Natural killer cell treated with Interleukin-12 subunit alpha and Interleukin-12 subunit beta and Interleukin-15 and Interleukin-18, amount 100 ng/mL, for 72 hours (primary cell): ENCODE results near the gene GAMT. TPM values are rescaled to one million over a fixed set of nuclear protein-coding genes. Genes with fewer than 3 reads are reported as not detected.

ENCODE experiments used
- ATAC-seq, 2 donors: fragments of 150-1000 bp; cut with Tn5 transposase in 1 of 2; sonication (Bioruptor Pico), chemical (Tn5 transposase) in 1 of 2; 2 replicates each; pipeline ENCODE4 v1.10.0; 2021
- DNase-seq: peaks from one replicate; pipeline ENCODE4 v3.0.0; 2022; ENCODE audit warnings: low spot score
- H3K27ac Mint-ChIP-seq, 2 donors: 1 replicate in 1 of 2; 2 replicates in 1 of 2; pipeline ENCODE4 v1.8.0; 2022; ENCODE audit warnings: mixed read lengths in 2 of 2, mild to moderate bottlenecking in 1 of 2, moderate library complexity in 1 of 2
- H3K27me3 Mint-ChIP-seq, 2 donors: 1 replicate in 1 of 2; 2 replicates in 1 of 2; pipeline ENCODE4 v1.8.0; 2022; ENCODE audit warnings: mixed read lengths in 2 of 2
- H3K36me3 Mint-ChIP-seq: one replicate; pipeline ENCODE4 v1.8.0; 2022; ENCODE audit warnings: mixed read lengths
- H3K4me1 Mint-ChIP-seq, 2 donors: 1 replicate in 1 of 2; 2 replicates in 1 of 2; pipeline ENCODE4 v1.8.0; 2022; ENCODE audit warnings: low read depth in 2 of 2, mixed read lengths in 2 of 2, mild to moderate bottlenecking in 1 of 2
- H3K4me3 Mint-ChIP-seq: one replicate; pipeline ENCODE4 v1.8.0; 2022; ENCODE audit warnings: mixed read lengths
- H3K9me3 Mint-ChIP-seq: 2 replicates; pipeline ENCODE4 v1.8.0; 2022; ENCODE audit warnings: mixed read lengths
- total RNA-seq, 2 donors: library from RNA; stranded (reverse); gene quantifications; one replicate each; pipeline ENCODE4 v1.2.3, GENCODE V29; 2022

The GAMT gene
- total RNA-seq, 2 donors from 2014 or later: 5.2 to 15.6 TPM

DNA sequence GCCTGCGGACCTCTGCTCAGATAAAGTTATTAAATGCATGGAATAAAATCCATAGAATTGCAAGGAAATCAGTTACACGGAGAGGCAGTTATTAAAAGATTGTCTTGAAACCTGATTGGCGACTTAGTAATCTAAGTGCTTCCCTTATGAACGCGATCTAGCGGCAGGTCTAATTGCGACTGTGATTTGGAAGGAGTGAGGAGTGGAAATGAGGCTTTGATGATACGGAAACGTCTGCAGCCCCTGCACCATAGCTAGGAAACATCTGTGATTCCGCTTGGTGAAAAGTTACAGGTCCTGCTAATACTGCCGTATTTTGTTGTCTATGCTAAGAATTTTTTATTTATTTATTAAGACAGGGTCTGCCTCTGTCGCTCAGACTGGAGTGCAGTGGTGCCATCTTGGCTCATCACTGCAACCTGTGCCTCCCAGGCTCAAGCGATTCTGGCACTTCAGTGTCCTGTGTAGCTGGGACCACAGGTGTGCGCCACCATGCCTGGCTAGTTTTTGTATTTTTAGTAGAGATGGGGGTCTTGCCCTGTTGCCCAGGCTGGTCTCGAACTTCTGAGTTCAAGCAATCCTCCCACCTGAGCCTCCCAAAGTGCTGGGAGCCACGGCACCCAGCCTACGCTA, 16.7 kb downstream of the GAMT start:
- no peak for DNase-seq
- Mint-ChIP-seq H3K27ac (peak overlapping the region; percentile 99 to 100), H3K4me1 (peaks cover 16 to 24% of the 10 kb centered on the region in 2 donors), H3K27me3 (no peaks in the 10 kb centered on the region), H3K4me3 (peak overlapping the region; percentile 85), H3K36me3 (no peaks in the 10 kb centered on the region), H3K9me3 (no peaks in the 10 kb centered on the region)
- ATAC-seq: no peak

DNA sequence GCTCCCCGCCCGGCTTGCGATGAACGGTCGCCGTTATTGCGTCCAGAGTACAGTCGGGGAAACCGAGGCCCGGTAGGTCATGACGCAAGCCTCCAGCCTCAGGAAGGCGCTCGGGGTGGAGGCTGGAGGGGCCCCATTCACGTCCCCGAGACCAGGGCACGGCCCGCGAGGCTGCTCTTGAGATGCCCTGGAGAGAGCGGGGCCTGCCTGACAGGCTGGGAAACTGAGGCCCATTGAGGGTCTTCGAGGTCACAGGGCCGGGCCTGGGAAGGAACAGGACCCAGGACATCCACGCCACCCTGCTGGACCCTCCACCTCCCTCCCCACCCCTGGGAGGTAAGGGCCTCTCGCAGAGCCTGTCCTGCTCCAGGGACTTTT, 17.3 kb downstream of the GAMT start:
- Mint-ChIP-seq H3K27me3 (no peaks in the 10 kb centered on the region), H3K36me3 (no peaks in the 10 kb centered on the region)

DNA sequence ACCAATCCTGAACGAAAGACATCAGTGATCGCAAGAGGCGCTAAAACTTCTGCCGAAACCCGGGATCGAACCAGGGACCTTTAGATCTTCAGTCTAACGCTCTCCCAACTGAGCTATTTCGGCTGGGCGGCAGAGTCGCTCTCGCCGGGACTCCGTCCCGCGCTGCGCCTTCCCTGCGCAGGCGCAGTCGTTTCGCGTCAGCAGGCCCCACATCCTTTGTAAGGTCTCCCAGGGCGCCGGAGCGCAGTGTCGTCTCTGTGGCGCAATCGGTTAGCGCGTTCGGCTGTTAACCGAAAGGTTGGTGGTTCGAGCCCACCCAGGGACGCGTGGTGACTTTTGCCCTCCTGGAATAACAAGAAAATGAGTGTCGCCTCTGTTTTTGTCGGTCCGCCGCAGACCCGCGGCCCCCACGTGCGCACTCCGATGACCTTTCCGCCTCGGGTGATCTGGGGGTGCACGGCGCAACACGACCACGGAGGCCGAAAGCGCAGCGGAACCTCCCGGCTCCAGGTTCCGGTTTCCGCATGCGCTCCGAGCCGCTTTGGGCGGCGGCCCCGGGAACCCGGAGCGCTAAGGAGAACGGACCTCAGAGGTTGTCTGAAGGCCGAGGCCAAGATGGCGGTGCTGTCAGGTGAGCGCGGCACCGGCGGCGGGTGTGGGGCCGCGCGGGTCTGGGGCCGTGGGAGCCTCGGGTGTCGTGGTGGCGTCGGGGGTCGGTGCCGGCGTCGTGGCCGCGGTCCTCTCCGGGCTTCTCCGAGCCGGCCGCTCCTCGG, 17.8 kb downstream of the GAMT start, which contains the start of gene NDUFS7:
Gene NDUFS7, plus strand, starts transcription at position 596 of the 773 bp plus-strand sequence. Its CDS starts 20 bp downstream, at position 616.
- Mint-ChIP-seq H3K27ac (peak within 1 kb of the TSS; percentile 99 to 100), H3K4me1 (peaks cover 16 to 22% of the 10 kb centered on the region in 2 donors), H3K4me3 (peak within 1 kb of the TSS; percentile 85), H3K36me3 (no peaks in the 10 kb centered on the region), H3K27me3 (no peaks in the 10 kb centered on the region), H3K9me3 (no peaks in the 10 kb centered on the region)
- peak; percentile 90 to 91 for ATAC-seq
- peak; percentile 92 for DNase-seq

More for the DNA sequence above, 17.3 kb downstream of the GAMT start:
- DNase-seq (no peak), ATAC-seq (peak in 1 of 2 donors; percentile 2)
- Mint-ChIP-seq H3K9me3 (no peaks in the 10 kb centered on the region), H3K27ac (peak overlapping the region; percentile 99 to 100), H3K4me1 (peaks cover 16 to 24% of the 10 kb centered on the region in 2 donors), H3K4me3 (peak overlapping the region; percentile 85)

DNA sequence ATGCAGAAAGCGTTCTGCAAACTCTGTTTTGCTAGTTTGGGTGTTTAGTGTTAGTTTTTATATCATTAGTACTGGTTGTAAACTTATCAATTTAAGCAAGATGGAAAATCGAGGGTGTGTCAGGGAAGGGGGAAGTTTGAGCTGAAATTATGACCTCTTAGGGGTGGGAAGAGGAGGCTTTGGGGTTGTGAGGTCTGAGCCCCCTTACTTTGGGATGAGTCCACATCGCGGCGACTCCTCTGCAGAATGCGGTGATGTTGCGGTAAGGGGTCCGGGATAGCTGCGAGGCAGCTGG, 18.4 kb downstream of the GAMT start:
- ATAC-seq: no peak
- no peaks in the 10 kb centered on the region for H3K9me3 Mint-ChIP-seq
- DNase-seq: no peak
- no peaks in the 10 kb centered on the region for H3K27me3 Mint-ChIP-seq
- H3K4me1 Mint-ChIP-seq: peaks cover 16 to 22% of the 10 kb centered on the region in 2 donors
- peak overlapping the region; percentile 99 to 100 for H3K27ac Mint-ChIP-seq
- no peaks in the 10 kb centered on the region for H3K36me3 Mint-ChIP-seq
- peak overlapping the region; percentile 85 for H3K4me3 Mint-ChIP-seq

DNA sequence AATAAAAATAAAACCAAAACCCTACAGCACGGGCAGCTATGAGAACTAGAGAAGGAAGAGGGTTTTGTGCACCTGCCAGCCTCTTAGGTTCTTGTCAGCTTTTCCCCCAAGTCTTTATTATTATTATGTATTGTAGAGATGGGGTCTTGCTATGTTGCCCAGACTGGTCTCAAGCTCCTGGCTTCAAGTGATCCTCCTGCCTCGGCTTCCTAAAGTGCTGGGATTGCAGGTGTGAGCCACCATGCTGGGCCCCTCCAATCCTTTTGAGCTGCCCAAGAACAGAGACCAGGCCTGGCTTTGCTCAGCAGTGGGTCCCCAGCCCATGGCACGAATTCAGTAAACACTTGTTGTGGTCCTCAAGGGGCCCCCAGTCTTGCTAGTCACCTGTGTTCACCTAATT, 19.1 kb downstream of the GAMT start:
- DNase-seq (no peak), ATAC-seq (no peak)
- Mint-ChIP-seq H3K9me3 (no peaks in the 10 kb centered on the region), H3K36me3 (no peaks in the 10 kb centered on the region), H3K4me3 (no peak overlapping the region), H3K27me3 (no peaks in the 10 kb centered on the region), H3K4me1 (peaks cover 16 to 22% of the 10 kb centered on the region in 2 donors), H3K27ac (no peak overlapping the region)

DNA sequence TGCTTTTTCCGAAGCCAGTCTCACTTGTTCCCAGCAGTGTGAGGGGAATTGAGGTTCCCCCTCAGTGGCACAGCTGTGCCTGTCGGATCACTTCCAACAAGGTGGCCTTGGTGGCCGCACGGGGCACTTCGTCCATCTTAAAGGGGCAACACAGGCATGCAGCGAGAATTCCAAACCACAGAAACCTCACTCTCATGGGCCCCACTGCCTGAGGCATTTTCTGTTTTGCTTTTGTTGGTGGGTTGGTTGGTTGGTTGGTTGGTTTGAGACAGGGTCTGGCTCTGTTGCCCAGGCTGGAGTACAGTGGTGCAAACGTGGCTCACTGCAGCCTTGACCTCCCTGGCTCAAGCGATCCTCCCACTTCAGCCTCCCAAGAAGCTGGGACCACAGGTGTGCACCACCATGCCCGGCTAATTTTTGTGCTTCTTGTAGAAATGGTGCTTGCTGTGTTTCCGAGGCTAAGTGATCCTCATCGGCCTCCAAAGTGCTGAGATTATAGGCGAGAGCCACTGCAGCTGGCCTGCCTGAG, 21.3 kb downstream of the GAMT start:
- ATAC-seq (no peak), DNase-seq (no peak)
- H3K4me1 Mint-ChIP-seq: peaks cover 14 to 16% of the 10 kb centered on the region in 2 donors
- H3K27ac Mint-ChIP-seq: no peak overlapping the region
- no peaks in the 10 kb centered on the region for H3K36me3 Mint-ChIP-seq
- H3K9me3 Mint-ChIP-seq: no peaks in the 10 kb centered on the region
- no peaks in the 10 kb centered on the region for H3K27me3 Mint-ChIP-seq
- H3K4me3 Mint-ChIP-seq: no peak overlapping the region

DNA sequence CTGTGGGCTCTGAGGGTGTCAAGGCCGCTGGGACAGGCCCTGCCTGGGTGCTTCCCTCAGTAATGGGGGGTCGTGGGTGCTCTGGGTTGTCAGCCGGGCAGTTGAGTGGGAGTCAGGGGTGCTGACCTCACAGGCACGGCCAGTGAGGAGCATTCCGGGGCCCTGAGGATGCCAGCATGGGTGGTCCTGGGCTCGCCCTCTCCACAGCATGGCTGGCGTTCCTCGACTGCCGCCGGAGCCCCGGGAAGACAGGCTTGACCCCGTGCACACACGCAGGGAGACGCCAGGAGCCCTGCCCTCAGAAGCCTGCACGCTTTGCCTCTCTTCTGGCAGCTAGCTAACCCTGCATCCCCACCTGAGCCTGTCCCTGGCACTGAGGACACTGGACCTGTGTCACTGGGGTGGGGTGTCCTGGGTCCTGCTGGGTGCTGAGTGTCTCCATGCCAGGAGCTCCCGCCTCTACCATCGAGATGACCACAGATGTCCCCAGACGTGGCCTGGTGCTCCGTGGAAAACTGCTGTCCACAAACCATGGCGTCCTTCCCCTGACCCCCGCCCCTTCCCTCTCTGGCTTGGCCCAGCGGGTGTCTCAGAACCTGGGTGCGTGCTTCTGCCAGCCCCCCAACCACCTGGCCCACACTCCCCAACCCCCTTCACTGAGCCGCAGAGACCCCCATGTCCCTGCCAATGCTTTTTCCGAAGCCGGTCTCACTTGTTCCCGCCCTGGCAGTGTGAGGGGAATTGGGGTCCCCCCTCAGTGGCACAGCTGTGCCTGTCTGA, 22.0 kb downstream of the GAMT start:
- Mint-ChIP-seq H3K27ac (no peak overlapping the region), H3K4me3 (no peak overlapping the region), H3K36me3 (no peaks in the 10 kb centered on the region), H3K4me1 (peaks cover 11 to 12% of the 10 kb centered on the region in 2 donors), H3K27me3 (no peaks in the 10 kb centered on the region), H3K9me3 (no peaks in the 10 kb centered on the region)
- DNase-seq (no peak), ATAC-seq (no peak)

DNA sequence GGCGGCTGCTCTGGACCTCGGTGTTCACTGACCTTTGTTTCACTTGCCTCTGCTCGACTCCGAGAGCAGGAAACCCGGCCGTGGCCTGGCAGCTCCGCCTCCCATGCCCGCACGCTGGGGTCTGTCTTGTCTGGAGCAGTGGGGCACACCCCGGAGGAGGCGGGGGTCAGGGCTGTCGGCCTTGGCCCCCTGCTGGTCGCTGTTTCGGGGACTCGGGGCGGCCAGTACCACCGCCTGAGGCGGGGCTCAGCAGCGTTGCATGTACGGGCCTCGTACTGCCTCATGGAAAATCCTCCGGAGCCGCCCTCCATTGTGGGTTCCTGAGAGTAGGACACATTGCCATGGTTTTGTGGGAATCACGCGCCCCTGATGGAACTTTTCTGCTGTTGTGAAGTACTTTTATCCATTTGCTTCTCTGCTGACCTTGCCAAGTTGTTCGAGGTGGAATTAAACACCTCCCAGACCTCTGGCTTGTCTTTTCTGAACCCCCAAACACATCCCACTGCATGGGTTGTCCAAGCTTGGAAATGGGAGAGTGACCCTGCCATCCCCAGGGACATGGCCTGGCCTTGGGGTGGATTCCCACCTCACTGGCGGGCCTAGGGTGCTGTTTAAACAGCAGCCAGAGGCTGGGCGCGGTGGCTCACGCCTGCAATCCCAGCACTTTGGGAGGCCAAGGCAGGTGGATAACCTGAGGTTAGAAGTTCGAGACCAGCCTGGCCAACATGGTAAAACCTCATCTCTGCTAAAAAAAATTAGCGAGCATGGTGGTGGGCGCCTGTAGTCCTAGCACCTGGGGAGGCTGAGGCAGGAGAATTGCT, 23.2 kb downstream of the GAMT start:
- no peaks in the 10 kb centered on the region for H3K27me3 Mint-ChIP-seq
- H3K27ac Mint-ChIP-seq: no peak overlapping the region
- DNase-seq (no peak), ATAC-seq (no peak)
- no peaks in the 10 kb centered on the region for H3K36me3 Mint-ChIP-seq
- H3K4me1 Mint-ChIP-seq: peaks cover 5 to 6% of the 10 kb centered on the region in 2 donors
- H3K9me3 Mint-ChIP-seq: no peaks in the 10 kb centered on the region
- H3K4me3 Mint-ChIP-seq: no peak overlapping the region

DNA sequence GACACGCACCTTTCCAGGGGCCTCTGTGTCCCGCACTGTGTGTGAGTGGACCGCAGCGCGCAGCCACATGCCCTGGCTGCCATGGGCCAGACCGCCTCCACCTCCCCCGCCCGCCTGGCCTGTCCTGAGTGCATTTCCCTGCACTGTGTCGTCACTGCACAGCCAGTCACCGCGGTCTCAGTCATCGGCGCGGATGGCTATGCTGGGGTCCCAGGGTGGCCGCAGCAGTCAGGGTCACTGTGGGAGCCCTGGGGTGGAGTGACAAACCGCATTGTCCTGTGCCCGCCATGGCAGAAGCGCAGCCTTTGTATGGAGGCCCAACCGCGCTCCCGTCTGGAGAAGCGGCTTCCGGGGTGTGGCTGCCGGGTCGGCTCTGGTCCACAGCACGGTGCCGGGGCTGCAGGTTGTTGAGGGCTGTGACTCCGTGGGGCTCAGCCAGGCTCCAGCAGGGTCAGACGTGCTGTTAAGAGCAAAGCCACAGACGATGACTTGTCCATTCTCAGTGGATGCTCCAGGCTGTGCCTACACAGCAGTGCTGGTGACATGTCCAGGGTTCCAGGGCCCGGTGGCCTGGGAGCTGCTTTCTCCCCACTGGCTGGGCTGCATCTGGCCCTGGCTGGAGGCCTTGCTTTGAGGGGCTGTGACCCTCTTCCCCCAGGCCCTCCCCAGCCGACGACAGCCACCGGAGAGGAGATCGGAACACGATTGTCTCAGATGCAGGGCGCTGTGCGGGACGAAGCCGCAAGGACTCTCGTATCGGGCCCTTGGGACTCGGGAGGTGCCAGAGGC, 24.0 kb downstream of the GAMT start:
- ATAC-seq (no peak), DNase-seq (no peak)
- Mint-ChIP-seq H3K4me1 (no peaks in the 10 kb centered on the region), H3K9me3 (no peaks in the 10 kb centered on the region), H3K27ac (no peak overlapping the region), H3K4me3 (no peak overlapping the region), H3K36me3 (no peaks in the 10 kb centered on the region), H3K27me3 (no peaks in the 10 kb centered on the region)

DNA sequence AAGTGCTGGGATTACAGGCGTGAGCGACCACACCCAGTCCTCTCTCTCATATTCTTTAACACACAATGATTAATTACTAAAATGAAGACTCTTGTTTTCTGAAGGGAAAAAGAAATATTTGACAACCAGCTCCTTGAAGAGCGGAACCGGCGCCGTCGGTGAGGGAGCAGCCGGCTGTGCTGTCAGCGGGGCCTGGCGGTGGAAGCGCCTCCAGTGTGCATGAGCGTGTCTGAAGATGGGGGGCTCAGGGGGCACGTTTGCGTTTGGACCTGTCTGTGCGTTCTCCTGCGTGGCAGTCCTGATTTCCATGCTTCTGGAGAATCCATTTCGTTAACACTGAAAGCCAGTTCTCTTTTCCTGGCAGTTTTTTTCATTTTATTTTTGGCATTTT, 24.9 kb downstream of the GAMT start:
- Mint-ChIP-seq H3K27ac (no peak overlapping the region), H3K27me3 (no peaks in the 10 kb centered on the region), H3K4me3 (no peak overlapping the region), H3K4me1 (no peaks in the 10 kb centered on the region), H3K9me3 (no peaks in the 10 kb centered on the region), H3K36me3 (no peaks in the 10 kb centered on the region)
- DNase-seq (no peak), ATAC-seq (no peak)

DNA sequence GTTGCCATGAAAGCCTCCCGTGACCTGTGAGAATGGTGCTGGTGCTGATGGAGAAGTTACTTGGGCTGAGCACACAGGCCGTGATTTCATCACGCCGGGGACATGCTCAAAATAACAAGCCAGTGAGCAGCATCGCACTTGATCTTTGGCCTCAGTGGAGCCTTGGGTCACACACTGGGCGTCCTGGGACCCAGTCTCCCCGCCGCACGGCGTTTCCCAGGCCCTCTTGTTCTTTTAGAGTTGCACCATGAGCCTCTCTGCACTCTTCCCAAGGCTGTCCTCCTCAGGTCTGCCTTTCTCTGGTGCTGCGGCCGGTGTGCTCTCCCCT, 27.1 kb downstream of the GAMT start:
- DNase-seq (no peak), ATAC-seq (no peak)
- Mint-ChIP-seq H3K9me3 (no peaks in the 10 kb centered on the region), H3K4me3 (no peak overlapping the region), H3K27ac (no peak overlapping the region), H3K36me3 (no peaks in the 10 kb centered on the region), H3K27me3 (no peaks in the 10 kb centered on the region), H3K4me1 (no peaks in the 10 kb centered on the region)

DNA sequence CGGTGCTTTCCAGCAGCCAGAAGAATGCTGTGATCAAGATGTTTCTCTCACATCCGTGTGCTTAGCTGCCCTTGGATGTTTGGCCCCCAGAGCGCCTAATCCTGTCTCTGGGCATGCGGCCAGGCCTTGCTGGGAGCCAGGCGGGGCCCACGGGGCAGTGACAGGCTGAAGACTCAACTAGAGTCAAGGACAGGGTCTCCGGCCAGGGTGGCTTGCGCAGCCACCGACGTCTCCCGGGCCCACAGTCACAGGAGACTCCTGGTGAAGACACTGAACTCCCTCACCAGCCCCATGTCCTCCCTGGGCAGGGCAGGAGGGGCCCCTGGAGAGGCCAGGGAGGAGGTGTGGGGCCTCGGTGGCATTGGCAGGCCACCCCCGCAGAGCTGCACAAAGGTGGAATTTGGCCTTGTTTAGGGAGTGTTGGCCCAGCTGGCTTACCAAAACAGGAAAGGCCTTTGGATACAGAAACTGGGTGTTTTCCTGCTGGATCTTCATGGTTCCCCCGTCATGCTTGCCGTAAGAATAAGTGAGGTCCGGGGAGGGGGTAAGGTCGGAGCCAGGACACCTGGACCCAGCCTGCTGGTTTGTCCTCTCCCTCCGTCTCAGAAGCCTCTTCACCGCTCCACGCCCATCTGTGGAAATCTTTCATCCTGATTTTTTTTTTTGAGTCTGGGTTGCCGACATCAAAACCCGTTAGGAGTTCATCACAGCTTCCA, 27.6 kb downstream of the GAMT start:
- DNase-seq: no peak
- Mint-ChIP-seq H3K27me3 (no peaks in the 10 kb centered on the region), H3K9me3 (no peaks in the 10 kb centered on the region), H3K4me1 (no peaks in the 10 kb centered on the region), H3K27ac (no peak overlapping the region), H3K36me3 (no peaks in the 10 kb centered on the region), H3K4me3 (no peak overlapping the region)
- ATAC-seq: no peak
